WERI-Rb-1 (cell line): ENCODE measurements around the gene SPTB.

ENCODE experiments used
- DNase-seq: peaks from one replicate; pipeline ENCODE4 v3.0.0-alpha.2; 2020
- H3K27ac ChIP-seq: fragments of 250-450 bp; sonication (Bioruptor Pico); 2 replicates; pipeline ENCODE4 v1.5.1; 2020; ENCODE audit warnings: mild to moderate bottlenecking, moderate library complexity
- H3K27me3 ChIP-seq: fragments of 250-450 bp; sonication (Bioruptor Pico); 2 replicates; pipeline ENCODE4 v1.5.1; 2021; ENCODE audit warnings: mild to moderate bottlenecking, low read depth, moderate library complexity; ENCODE audit not compliant: insufficient read depth, severe bottlenecking
- H3K36me3 ChIP-seq: fragments of 250-450 bp; sonication (Bioruptor Pico); 2 replicates; pipeline ENCODE4 v1.5.1; 2020; ENCODE audit warnings: mild to moderate bottlenecking, moderate library complexity
- H3K4me3 ChIP-seq: 2 replicates; pipeline ENCODE4 v1.5.1; 2011; ENCODE audit warnings: low read depth, mild to moderate bottlenecking, control low read depth, low read length
- H3K9me3 ChIP-seq: fragments of 250-450 bp; sonication (Bioruptor Pico); 2 replicates; pipeline ENCODE4 v1.5.1; 2021; ENCODE audit warnings: mild to moderate bottlenecking, moderate library complexity; ENCODE audit not compliant: severe bottlenecking
- TF ChIP-seq, protein P1 (sequence below): IDR thresholded peaks from 2 replicates; pipeline ENCODE4 v1.5.1; 2011; ENCODE audit warnings: low read depth, mild to moderate bottlenecking, control low read depth, inconsistent platforms, low read length

SPTB gene

DNA sequence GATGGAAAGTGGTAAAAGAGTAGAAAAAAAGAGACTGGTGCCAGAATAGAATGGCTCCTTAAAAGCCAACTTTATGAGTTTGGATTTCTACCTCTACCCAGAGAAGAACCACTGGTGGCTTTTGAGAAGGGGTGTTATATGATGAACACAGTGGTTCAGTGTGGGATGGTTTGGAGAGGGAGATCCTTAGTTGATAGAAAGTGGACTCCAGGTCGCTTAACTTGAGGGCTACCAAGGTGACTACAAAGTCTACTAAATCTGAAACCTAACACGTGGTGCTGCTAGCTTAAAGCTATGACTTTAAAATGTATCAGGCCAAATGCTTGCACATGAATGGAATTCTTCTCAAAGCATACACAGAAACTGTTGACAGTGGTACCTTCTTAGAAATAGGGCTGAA, 8.4 kb downstream of the SPTB start:
- Histone ChIP-seq H3K36me3 (no peaks in the 10 kb centered on the region), H3K27me3 (no peaks in the 10 kb centered on the region), H3K9me3 (no peaks in the 10 kb centered on the region), H3K27ac (no peak overlapping the region), H3K4me3 (no peak overlapping the region)
- no peak for DNase-seq
- TF ChIP-seq, protein P1, sequence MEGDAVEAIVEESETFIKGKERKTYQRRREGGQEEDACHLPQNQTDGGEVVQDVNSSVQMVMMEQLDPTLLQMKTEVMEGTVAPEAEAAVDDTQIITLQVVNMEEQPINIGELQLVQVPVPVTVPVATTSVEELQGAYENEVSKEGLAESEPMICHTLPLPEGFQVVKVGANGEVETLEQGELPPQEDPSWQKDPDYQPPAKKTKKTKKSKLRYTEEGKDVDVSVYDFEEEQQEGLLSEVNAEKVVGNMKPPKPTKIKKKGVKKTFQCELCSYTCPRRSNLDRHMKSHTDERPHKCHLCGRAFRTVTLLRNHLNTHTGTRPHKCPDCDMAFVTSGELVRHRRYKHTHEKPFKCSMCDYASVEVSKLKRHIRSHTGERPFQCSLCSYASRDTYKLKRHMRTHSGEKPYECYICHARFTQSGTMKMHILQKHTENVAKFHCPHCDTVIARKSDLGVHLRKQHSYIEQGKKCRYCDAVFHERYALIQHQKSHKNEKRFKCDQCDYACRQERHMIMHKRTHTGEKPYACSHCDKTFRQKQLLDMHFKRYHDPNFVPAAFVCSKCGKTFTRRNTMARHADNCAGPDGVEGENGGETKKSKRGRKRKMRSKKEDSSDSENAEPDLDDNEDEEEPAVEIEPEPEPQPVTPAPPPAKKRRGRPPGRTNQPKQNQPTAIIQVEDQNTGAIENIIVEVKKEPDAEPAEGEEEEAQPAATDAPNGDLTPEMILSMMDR, result no peak

DNA sequence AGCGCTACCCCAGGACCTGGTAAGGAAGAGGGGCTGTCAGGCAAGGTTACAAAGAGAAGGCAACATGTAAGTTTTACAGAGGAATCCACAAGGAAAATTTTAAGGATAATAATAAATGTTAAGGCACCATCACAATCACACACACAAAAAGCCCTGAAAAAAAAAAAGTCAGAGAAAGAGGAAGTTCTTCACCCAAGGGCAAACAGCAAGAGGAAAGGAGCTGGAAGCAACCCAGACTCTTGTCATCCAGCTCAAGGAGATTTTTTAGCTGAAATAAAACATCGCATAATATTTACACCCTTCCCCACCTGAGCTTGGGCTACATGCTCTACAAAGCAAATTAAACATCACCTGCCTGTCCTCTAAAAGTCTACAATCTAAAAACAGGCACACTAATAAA, 9.5 kb downstream of the SPTB start:
- H3K36me3 ChIP-seq, result no peaks in the 10 kb centered on the region
- H3K27me3 ChIP-seq, result no peaks in the 10 kb centered on the region
- no peak overlapping the region for H3K4me3 ChIP-seq
- TF ChIP-seq, protein P1, result no peak
- no peak overlapping the region for H3K27ac ChIP-seq
- no peak for DNase-seq
- no peaks in the 10 kb centered on the region for H3K9me3 ChIP-seq

DNA sequence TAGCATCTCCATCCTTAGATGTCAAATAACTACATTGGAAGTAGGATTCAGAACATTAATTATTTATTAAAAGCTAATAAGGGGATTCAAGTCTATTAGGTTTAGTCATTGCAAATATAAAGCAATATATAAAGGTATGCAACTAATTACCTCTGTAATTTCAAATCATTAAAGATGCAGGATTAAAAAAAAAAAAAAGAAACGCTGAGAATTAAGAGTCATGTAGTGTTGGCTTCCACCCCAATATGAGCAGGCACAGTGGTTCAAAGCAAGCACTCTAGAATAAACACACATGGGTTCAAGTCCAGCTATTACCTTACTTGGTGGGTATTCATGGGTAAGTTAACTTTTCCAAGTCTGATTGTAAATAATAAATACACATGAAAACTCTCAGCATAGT, 10.9 kb downstream of the SPTB start:
- no peak overlapping the region for H3K27ac ChIP-seq
- no peak overlapping the region for H3K4me3 ChIP-seq
- no peaks in the 10 kb centered on the region for H3K36me3 ChIP-seq
- no peak for DNase-seq
- H3K27me3 ChIP-seq, result no peaks in the 10 kb centered on the region
- H3K9me3 ChIP-seq, result no peaks in the 10 kb centered on the region
- TF ChIP-seq, protein P1, result no peak

DNA sequence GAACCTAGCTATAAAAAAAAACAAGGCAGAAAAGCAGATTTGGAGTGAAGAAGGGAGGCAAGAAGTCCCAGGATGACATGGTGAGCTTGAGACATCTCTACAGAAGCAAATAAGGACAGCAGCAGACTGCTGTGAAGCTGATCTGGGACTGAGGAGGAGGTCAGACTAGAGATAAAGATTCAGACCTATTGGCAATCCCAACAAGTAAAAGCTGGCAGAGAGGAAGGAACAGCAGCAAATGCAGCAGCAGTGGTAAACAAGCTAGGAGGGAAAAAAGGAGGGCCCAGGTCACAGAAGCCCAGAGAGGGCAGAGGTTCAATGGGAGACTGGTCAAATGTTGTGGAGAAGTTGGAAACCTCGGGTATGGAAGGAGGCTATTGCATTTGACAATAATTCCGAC, 11.3 kb downstream of the SPTB start:
- Histone ChIP-seq H3K4me3 (no peak overlapping the region), H3K27me3 (no peaks in the 10 kb centered on the region), H3K9me3 (no peaks in the 10 kb centered on the region), H3K27ac (no peak overlapping the region), H3K36me3 (no peaks in the 10 kb centered on the region)
- no peak for DNase-seq
- TF ChIP-seq, protein P1, result no peak

DNA sequence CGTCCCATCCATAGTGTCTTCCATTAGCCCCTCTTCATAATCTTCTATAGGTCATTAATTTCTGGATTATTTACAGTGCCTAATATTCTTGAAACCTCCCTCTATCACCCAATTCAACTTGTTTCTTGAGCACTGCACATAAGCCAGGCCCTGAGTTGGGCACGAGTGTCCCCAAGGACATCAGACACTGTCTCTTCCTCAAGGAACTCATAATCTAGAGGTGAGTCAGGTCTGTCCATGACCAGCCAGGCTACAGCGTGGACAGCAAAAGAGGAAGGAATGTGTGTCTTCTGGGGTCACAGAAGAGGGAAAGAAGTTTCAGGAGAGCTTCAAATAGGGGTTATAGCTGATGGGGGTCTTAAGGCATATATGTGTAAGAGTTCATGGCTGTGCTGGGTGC, 12.5 kb downstream of the SPTB start:
- TF ChIP-seq, protein P1, result no peak

DNA sequence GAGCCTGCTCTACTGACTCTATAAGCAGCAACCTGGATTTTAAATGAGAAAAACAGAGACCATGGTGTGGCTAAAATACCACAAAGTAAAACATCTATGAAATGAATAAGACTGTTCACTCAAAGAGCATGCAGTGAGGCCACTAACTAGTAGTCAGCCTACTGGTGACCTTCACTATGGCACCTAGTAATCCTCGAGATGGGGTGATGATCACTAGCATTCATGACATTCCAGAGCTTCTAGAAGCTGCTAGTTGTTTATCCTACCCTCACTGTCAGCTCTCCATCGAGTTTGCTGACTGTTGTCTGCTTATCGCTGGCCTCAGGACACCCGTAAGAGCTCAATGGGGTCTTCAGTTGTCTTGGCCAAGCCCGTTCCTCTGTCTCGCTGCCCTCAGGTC, 13.7 kb downstream of the SPTB start:
- Histone ChIP-seq H3K9me3 (no peaks in the 10 kb centered on the region), H3K4me3 (no peak overlapping the region), H3K27me3 (no peaks in the 10 kb centered on the region), H3K27ac (no peak overlapping the region), H3K36me3 (no peaks in the 10 kb centered on the region)
- no peak for DNase-seq
- TF ChIP-seq, protein P1, result no peak

More for the DNA sequence above, 12.5 kb downstream of the SPTB start:
- Histone ChIP-seq H3K9me3 (no peaks in the 10 kb centered on the region), H3K27me3 (no peaks in the 10 kb centered on the region), H3K27ac (no peak overlapping the region), H3K4me3 (no peak overlapping the region), H3K36me3 (no peaks in the 10 kb centered on the region)
- no peak for DNase-seq
